Keratinocyte (primary cell): ENCODE data around the gene SWT1.

Experiments
- CTCF ChIP-seq, 3 experiments: IDR thresholded peaks in 1 of 3; conservative IDR thresholded peaks in 1 of 3; optimal IDR thresholded peaks in 1 of 3; 2 replicates in 2 of 3; 3 replicates in 1 of 3; pipeline versions ENCODE3 to v1.5.1; 2011; ENCODE audit warnings: low read length in 3 of 3, mild to moderate bottlenecking in 3 of 3, moderate library complexity in 2 of 3, control low read depth in 1 of 3, inconsistent platforms in 1 of 3; ENCODE audit not compliant: insufficient read depth in 2 of 3; ENCODE audit errors: extremely low read depth in 1 of 3
- EZH2 ChIP-seq: IDR thresholded peaks from one replicate; pipeline ENCODE4 v1.6.1; 2012; ENCODE audit warnings: inconsistent platforms, mild to moderate bottlenecking, low read length, moderate library complexity

- TF ChIP-seq CTCF (optimal IDR thresholded peaks at IDR 0.05 in 1 of 3, IDR thresholded peaks at IDR 0.05 in 1 of 3, conservative IDR thresholded peaks at IDR 0.05 in 1 of 3; ENCODE audit: extremely low read depth in 1 of 3, insufficient read depth in 2 of 3, low read length in 3 of 3): no peak
- TF ChIP-seq EZH2: no peak
Measured at GRCh38 chr1:185295091-185295490, 138.1 kb downstream of the SWT1 start.
